ENCODE data around the gene RASAL1.

DNA sequence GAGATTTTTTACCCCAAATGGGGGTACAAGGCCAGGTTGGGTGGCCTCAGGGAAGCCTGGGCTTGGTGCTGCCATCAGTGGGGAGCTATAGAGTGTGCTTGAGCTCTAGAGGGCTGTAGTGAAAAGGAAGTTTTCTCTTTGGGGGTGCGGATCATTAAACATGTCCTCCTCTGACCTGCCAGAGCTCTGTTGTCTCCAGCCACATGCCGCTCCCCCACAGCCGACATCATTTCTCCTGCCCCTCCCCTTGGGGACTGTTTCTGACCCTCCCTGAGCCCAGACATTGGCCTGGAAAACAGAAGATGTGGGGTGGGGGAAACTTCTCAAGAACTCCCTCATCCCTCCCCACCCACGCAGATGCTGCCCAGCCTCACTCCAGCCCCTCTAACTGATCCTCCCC lies 53.7 kb downstream of the RASAL1 start:
- TF ChIP-seq, protein P1, sequence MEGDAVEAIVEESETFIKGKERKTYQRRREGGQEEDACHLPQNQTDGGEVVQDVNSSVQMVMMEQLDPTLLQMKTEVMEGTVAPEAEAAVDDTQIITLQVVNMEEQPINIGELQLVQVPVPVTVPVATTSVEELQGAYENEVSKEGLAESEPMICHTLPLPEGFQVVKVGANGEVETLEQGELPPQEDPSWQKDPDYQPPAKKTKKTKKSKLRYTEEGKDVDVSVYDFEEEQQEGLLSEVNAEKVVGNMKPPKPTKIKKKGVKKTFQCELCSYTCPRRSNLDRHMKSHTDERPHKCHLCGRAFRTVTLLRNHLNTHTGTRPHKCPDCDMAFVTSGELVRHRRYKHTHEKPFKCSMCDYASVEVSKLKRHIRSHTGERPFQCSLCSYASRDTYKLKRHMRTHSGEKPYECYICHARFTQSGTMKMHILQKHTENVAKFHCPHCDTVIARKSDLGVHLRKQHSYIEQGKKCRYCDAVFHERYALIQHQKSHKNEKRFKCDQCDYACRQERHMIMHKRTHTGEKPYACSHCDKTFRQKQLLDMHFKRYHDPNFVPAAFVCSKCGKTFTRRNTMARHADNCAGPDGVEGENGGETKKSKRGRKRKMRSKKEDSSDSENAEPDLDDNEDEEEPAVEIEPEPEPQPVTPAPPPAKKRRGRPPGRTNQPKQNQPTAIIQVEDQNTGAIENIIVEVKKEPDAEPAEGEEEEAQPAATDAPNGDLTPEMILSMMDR (IDR thresholded peaks at IDR 0.05) = no peak
- no peak for TF ChIP-seq POLR2A (IDR thresholded peaks at IDR 0.05)

Data from heart left ventricle (tissue), 13 donors.